ENCODE results near the gene MAVS. TPM values are rescaled to one million over a fixed set of nuclear protein-coding genes. Genes with fewer than 3 reads are reported as not detected.

The MAVS gene
- polyA plus RNA-seq, 1 of the 3 experiments (the other 2 are of a cell fraction) = 9.1 TPM

- TF ChIP-seq REST (IDR thresholded peaks at IDR 0.05; ENCODE audit: low read depth, low read length) (no peak; the same call in 1 of the 2 replicates), RFX5 (IDR thresholded peaks at IDR 0.05; ENCODE audit: low read length) (peak; percentile 43; the same call in 1 of the 2 replicates), TCF12 (IDR thresholded peaks at IDR 0.05) (peak; percentile 15; the same call in 1 of the 2 replicates), FOSL2 (IDR thresholded peaks at IDR 0.05; ENCODE audit: borderline replicate concordance, low read depth) (no peak), EZH2phosphoT487 (IDR thresholded peaks at IDR 0.05; ENCODE audit: borderline replicate concordance, low read depth) (no peak), RCOR1 (IDR thresholded peaks at IDR 0.05; ENCODE audit: low read length) (peak; percentile 22; the same call in 1 of the 2 replicates), NFIC (IDR thresholded peaks at IDR 0.05; ENCODE audit: borderline replicate concordance) (no peak), EP300 (IDR thresholded peaks at IDR 0.05; ENCODE audit: borderline replicate concordance in 1 of 2, low read depth in 1 of 2, low read length in 1 of 2) (0 out of 4 replicates have a peak, but pooled peaks of 1 of the 2 experiments have one; percentile 3), IRF3 (IDR thresholded peaks at IDR 0.05; ENCODE audit: low read depth, low read length) (no peak), SIN3A (IDR thresholded peaks at IDR 0.05; ENCODE audit: borderline replicate concordance, low read depth, low read length) (peak; percentile 61; the same call in 1 of the 2 replicates), POLR2AphosphoS5 (IDR thresholded peaks at IDR 0.05; ENCODE audit: low read depth, low read length) (peak; percentile 48; the same call in 1 of the 2 replicates), NRF1 (IDR thresholded peaks at IDR 0.05; ENCODE audit: low read depth, low read length) (peak; percentile 82), CHD2 (IDR thresholded peaks at IDR 0.05; ENCODE audit: low read length, partially characterized antibody) (peak; percentile 89), GATA2 (CRISPR knock-in tag; IDR thresholded peaks at IDR 0.05) (no peak)
- TF ChIP-seq, protein P1, sequence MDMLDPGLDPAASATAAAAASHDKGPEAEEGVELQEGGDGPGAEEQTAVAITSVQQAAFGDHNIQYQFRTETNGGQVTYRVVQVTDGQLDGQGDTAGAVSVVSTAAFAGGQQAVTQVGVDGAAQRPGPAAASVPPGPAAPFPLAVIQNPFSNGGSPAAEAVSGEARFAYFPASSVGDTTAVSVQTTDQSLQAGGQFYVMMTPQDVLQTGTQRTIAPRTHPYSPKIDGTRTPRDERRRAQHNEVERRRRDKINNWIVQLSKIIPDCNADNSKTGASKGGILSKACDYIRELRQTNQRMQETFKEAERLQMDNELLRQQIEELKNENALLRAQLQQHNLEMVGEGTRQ (IDR thresholded peaks at IDR 0.05; ENCODE audit: borderline replicate concordance, low read depth, low read length) = no peak
Measured at GRCh38 chr20:3820048-3820900, 26.4 kb upstream of the MAVS start, which contains the start of gene AP5S1 (continued).

Measured in SK-N-SH (cell line).